Spleen (tissue), 11 donors: ENCODE data around the gene SMIM35. TPM values are rescaled to one million over a fixed set of nuclear protein-coding genes. Genes with fewer than 3 reads are reported as not detected.

Source experiments
- DNase-seq: peaks from one replicate; pipeline ENCODE4 v3.0.0-alpha.2; 2020
- H3K27ac ChIP-seq, 8 donors: fragments of 200-600 bp; sonication (generic) in 7 of 8; 1 replicate in 4 of 8; 2 replicates in 4 of 8; pipeline versions ENCODE4 v1.5.0 to v1.8.0; 2016 to 2021; ENCODE audit warnings: inconsistent platforms in 4 of 8, mild to moderate bottlenecking in 4 of 8, moderate library complexity in 1 of 8
- H3K27me3 ChIP-seq, 7 donors: fragments of 200-600 bp; sonication (generic) in 6 of 7; replicated peaks in 1 of 7; 1 replicate in 4 of 7; 2 replicates in 3 of 7; pipeline versions ENCODE4 v1.5.0 to v1.8.0; 2016 to 2021; ENCODE audit warnings: inconsistent platforms in 3 of 7, mild to moderate bottlenecking in 1 of 7
- H3K36me3 ChIP-seq, 6 donors: fragments of 200-600 bp; sonication (generic) in 5 of 6; 1 replicate in 4 of 6; 2 replicates in 2 of 6; pipeline versions ENCODE4 v1.5.0 to v1.8.0; 2016 to 2021; ENCODE audit warnings: inconsistent platforms in 2 of 6
- H3K4me1 ChIP-seq, 6 donors: fragments of 200-600 bp; sonication (generic) in 5 of 6; 1 replicate in 3 of 6; 2 replicates in 3 of 6; pipeline versions ENCODE4 v1.5.0 to v1.8.0; 2016 to 2021; ENCODE audit warnings: inconsistent platforms in 3 of 6
- H3K4me3 ChIP-seq, 8 donors: fragments of 200-600 bp; sonication (generic) in 7 of 8; 1 replicate in 4 of 8; 2 replicates in 4 of 8; pipeline versions ENCODE4 v1.5.0 to v1.8.0; 2016 to 2021; ENCODE audit warnings: inconsistent platforms in 4 of 8, mild to moderate bottlenecking in 4 of 8, moderate library complexity in 2 of 8
- H3K9me3 ChIP-seq, 8 donors: fragments of 200-600 bp; sonication (generic) in 7 of 8; 1 replicate in 4 of 8; 2 replicates in 4 of 8; pipeline versions ENCODE4 v1.5.0 to v1.8.0; 2016 to 2021; ENCODE audit warnings: inconsistent platforms in 4 of 8
- POLR2A ChIP-seq, 3 donors: fragments of 450-650 bp; IDR thresholded peaks; one replicate each; pipeline ENCODE4 v1.5.1; 2017; ENCODE audit warnings: antibody characterized with exemption in 3 of 3, mild to moderate bottlenecking in 1 of 3
- POLR2AphosphoS5 ChIP-seq, 3 donors: sonication (generic); formaldehyde crosslinking; IDR thresholded peaks; one replicate each; pipeline ENCODE4 v1.5.1; 2017; ENCODE audit warnings: antibody characterized with exemption in 3 of 3
- WGBS, 5 donors: extraction: QIAGEN DNeasy Blood & Tissue Kit in 3 of 5; methylation state at CpG; one replicate each; pipeline versions ENCODE4 v1.1.5 to v1.1.7; 2013 to 2018; 5-methylcytosine and 5-hydroxymethylcytosine counted together
- intact Hi-C: fragments of 100-400 bp; cut with DNase I; formaldehyde crosslinking; loops from one replicate; pipeline ENCODE4 v1.15.0; 2023; ENCODE audit warnings: low total_unique reads
- polyA plus RNA-seq, 3 donors: library from polyadenylated mRNA; stranded (reverse); fragments of 200-250 nt; gene quantifications; one replicate each; pipeline ENCODE4 v1.2.1, GENCODE V29; 2013
- total RNA-seq, 7 donors: library from RNA; depleted of rRNA in 3 of 7; stranded (reverse); fragments of >200 nt in 3 of 7; fragmentation: NEBNext Ultra II Directional in 4 of 7; extraction: Animal tissue kit (Norgen Biotek cat#: 25700) in 4 of 7; gene quantifications; one replicate each; pipeline versions ENCODE4 v1.1.0 to v1.2.1, GENCODE V29; 2016 to 2021
- TF ChIP-seq, protein P1 (sequence below), 11 experiments: fragments of 200-600 bp in 7 of 11; fragments of 450-650 bp in 4 of 11; sonication (generic) in 4 of 11; IDR thresholded peaks in 8 of 11; conservative IDR thresholded peaks in 3 of 11; 1 replicate in 7 of 11; 2 replicates in 4 of 11; pipeline versions ENCODE4 v1.4.0 to v1.8.0; 2016 to 2021; ENCODE audit warnings: antibody characterized with exemption in 11 of 11, inconsistent platforms in 4 of 11, mild to moderate bottlenecking in 1 of 11
- donor health status: healthy with polysubstance abuse.
- donor health status: DM: no; HTN: no; CAD: no; lungs with moderate emphysema.
- donor health status: DM: no; HTN: no; CAD: no.
- donor health status: Bipolar disorder and iron deficiency.
- donor health status: healthy.
- donor health status: DM: no; HTN: no; CAD: no.
- donor health status: DM: yes; HTN: yes; CAD: no.

Gene SMIM35
- total and polyA plus RNA-seq, 10 donors, result 0.16 to 1.3 (median 0.39) TPM

DNA sequence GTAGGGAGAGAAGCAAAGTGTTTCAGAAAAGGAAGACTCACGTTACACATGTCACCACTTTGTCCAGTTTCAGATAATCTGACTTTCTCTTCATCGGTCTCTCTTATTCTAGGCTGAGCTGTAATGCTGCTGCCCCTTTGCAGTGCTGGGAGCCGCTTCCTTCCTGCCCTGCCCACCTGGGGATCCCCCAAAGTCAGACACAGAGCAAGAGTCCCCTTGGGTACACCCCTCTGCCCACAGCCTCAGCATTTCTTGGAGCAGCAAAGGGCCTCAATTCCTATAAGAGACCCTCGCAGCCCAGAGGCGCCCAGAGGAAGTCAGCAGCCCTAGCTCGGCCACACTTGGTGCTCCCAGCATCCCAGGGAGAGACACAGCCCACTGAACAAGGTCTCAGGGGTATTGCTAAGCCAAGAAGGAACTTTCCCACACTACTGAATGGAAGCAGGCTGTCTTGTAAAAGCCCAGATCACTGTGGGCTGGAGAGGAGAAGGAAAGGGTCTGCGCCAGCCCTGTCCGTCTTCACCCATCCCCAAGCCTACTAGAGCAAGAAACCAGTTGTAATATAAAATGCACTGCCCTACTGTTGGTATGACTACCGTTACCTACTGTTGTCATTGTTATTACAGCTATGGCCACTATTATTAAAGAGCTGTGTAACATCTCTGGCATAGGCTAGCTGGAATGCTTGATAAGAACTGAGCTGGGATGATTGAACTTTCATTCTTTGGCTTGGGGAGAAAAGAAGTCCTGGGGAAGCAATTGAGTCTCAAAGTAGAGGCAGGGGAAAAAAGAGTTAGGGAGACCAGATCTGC lies 31.2 kb upstream of the SMIM35 start:
- no peak for TF ChIP-seq POLR2A (IDR thresholded peaks at IDR 0.05)
- TF ChIP-seq, protein P1, sequence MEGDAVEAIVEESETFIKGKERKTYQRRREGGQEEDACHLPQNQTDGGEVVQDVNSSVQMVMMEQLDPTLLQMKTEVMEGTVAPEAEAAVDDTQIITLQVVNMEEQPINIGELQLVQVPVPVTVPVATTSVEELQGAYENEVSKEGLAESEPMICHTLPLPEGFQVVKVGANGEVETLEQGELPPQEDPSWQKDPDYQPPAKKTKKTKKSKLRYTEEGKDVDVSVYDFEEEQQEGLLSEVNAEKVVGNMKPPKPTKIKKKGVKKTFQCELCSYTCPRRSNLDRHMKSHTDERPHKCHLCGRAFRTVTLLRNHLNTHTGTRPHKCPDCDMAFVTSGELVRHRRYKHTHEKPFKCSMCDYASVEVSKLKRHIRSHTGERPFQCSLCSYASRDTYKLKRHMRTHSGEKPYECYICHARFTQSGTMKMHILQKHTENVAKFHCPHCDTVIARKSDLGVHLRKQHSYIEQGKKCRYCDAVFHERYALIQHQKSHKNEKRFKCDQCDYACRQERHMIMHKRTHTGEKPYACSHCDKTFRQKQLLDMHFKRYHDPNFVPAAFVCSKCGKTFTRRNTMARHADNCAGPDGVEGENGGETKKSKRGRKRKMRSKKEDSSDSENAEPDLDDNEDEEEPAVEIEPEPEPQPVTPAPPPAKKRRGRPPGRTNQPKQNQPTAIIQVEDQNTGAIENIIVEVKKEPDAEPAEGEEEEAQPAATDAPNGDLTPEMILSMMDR (IDR thresholded peaks at IDR 0.05 in 8 of 11, conservative IDR thresholded peaks at IDR 0.05 in 3 of 11), result no peak
- TF ChIP-seq POLR2AphosphoS5 (IDR thresholded peaks at IDR 0.05), result no peak
- DNase-seq, result no peak

DNA sequence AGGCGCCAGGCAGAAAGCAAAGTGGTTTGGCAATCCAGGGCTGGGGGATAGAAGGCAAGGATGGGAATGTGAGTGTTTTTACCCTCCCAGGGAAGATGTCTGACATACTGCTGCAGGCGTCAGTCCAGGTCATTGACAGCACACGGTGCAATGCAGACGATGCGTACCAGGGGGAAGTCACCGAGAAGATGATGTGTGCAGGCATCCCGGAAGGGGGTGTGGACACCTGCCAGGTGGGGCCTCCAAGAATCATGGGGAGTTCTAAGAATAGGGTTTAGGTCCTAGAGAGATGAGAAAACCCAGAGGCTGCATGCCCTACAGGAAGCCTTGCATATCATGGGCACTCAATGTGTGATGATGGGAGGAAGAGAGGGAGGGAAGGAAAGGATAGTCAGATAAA lies 28.3 kb upstream of the SMIM35 start:
- intact Hi-C loops, result no loop called here
- TF ChIP-seq, protein P1 (IDR thresholded peaks at IDR 0.05 in 8 of 11, conservative IDR thresholded peaks at IDR 0.05 in 3 of 11), result no peak
- TF ChIP-seq POLR2AphosphoS5 (IDR thresholded peaks at IDR 0.05) (no peak), POLR2A (IDR thresholded peaks at IDR 0.05) (no peak)
- DNase-seq, result no peak
- Histone ChIP-seq H3K4me3 (no peak overlapping the region), H3K36me3 (no peaks in the 10 kb centered on the region), H3K4me1 (no peaks in the 10 kb centered on the region), H3K9me3 (no peaks in the 10 kb centered on the region), H3K27me3 (peaks cover 0 to 24% (median 0%) of the 10 kb centered on the region in 7 donors), H3K27ac (no peak overlapping the region)
- WGBS, 5 donors, result 85 to 94% (median 92%) methylated on average over 7 of the region's 7 CpGs

More for the DNA sequence above, 31.2 kb upstream of the SMIM35 start:
- WGBS, 5 donors, result 53 to 65% (median 62%) methylated on average over 9 of the region's 9 CpGs
- Histone ChIP-seq H3K27me3 (peaks cover 0 to 24% (median 0%) of the 10 kb centered on the region in 7 donors), H3K36me3 (no peaks in the 10 kb centered on the region), H3K4me1 (no peaks in the 10 kb centered on the region), H3K4me3 (no peak overlapping the region), H3K9me3 (no peaks in the 10 kb centered on the region), H3K27ac (no peak overlapping the region)
- intact Hi-C loops, result no loop called here

DNA sequence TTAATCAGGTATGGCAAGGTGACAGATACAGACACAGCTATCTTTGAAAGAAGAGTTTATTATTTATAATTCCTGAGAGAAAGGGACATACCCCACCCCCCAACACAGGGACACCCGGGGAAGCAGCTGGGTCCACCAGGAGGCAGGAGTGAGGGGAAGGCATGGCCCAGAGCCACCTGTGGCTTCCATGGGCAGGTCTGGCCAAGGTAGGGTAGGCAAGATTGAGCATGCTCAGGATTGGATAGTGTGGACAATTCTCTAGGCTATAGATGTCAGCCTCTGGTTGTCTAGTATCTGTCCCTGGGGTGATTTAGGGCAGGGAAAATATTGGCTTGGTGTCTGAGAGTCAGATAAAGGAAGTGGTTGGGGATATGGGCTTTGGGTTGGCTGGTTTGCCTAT lies 27.5 kb upstream of the SMIM35 start:
- no peak for DNase-seq
- TF ChIP-seq POLR2AphosphoS5 (IDR thresholded peaks at IDR 0.05), result no peak
- TF ChIP-seq POLR2A (IDR thresholded peaks at IDR 0.05), result no peak
- TF ChIP-seq, protein P1 (IDR thresholded peaks at IDR 0.05 in 8 of 11, conservative IDR thresholded peaks at IDR 0.05 in 3 of 11), result no peak
- WGBS, 5 donors, result 68 to 100% (median 84%) methylated on average over 1 of the region's 1 CpG
- Histone ChIP-seq H3K9me3 (no peaks in the 10 kb centered on the region), H3K4me3 (no peak overlapping the region), H3K36me3 (no peaks in the 10 kb centered on the region), H3K27me3 (peaks cover 0 to 24% (median 0%) of the 10 kb centered on the region in 7 donors), H3K4me1 (no peaks in the 10 kb centered on the region), H3K27ac (no peak overlapping the region)
- intact Hi-C loops, result no loop called here

DNA sequence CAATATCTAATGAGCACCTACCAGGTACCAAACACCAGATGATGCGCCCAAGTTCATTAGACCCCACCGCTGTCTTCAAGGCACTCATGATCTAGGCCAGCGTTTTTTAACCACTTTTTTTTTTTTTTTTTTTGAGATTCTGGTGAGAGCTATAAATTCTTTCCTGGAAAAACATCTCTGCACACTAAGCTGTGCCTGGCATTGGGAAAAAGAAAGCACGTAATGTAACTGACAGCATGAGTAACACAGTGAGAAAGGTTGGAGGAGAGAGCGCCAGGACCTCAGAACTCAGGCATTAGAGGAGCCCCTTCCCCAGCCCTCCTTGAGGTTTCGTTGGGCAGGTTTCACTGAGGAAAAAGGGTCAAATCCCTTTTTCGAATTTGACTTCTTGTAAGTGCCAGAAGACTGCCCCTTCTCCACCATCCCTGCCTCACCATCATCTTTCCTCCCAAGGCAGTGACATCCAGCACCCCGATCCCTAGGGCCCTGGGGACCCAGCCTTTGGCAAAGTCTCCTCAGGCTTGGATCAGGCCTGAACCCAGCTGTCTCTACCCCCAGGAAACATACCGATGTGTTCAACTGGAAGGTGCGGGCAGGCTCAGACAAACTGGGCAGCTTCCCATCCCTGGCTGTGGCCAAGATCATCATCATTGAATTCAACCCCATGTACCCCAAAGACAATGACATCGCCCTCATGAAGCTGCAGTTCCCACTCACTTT lies 26.1 kb upstream of the SMIM35 start:
- no peak overlapping the region for H3K27ac ChIP-seq
- no peaks in the 10 kb centered on the region for H3K4me1 ChIP-seq
- whole genome bisulfite sequencing, 5 donors, result 83 to 90% (median 88%) methylated on average over 11 of the region's 11 CpGs
- no peaks in the 10 kb centered on the region for H3K9me3 ChIP-seq
- peaks cover 0 to 23% (median 0%) of the 10 kb centered on the region in 7 donors for H3K27me3 ChIP-seq
- H3K4me3 ChIP-seq, result no peak overlapping the region
- no peak for DNase-seq
- no peak for TF ChIP-seq POLR2A (IDR thresholded peaks at IDR 0.05)
- no peak for TF ChIP-seq POLR2AphosphoS5 (IDR thresholded peaks at IDR 0.05)
- TF ChIP-seq, protein P1 (IDR thresholded peaks at IDR 0.05 in 8 of 11, conservative IDR thresholded peaks at IDR 0.05 in 3 of 11), result no peak
- intact Hi-C loops, result no loop called here
- no peaks in the 10 kb centered on the region for H3K36me3 ChIP-seq
